T-cell (primary cell): ENCODE measurements around the gene TNNT3. TPM values are rescaled to one million over a fixed set of nuclear protein-coding genes. Genes with fewer than 3 reads are reported as not detected.

Experiments
- ATAC-seq, 4 experiments: fragments of 200-7000 bp in 3 of 4; fragments of 150-1000 bp in 1 of 4; cut with Tn5 transposase; replicated peaks in 1 of 4; 1 replicate in 3 of 4; 2 replicates in 1 of 4; pipeline ENCODE4 v1.10.0; 2021; ENCODE audit warnings: moderate library complexity in 3 of 4, mild to moderate bottlenecking in 2 of 4, moderate number of reproducible peaks in 1 of 4
- CTCF ChIA-PET, 2 donors: fragments of 300-600 bp; sonication (Branson Sonifier 250); formaldehyde crosslinking; loops; one replicate each; lab custom pipeline; 2022; ENCODE audit warnings: antibody characterized with exemption in 2 of 2; lab: Charles Lee
- POLR2A ChIA-PET, 2 donors: fragments of 300-600 bp; sonication (Branson Sonifier 250); formaldehyde crosslinking; loops; one replicate each; lab custom pipeline; 2022; ENCODE audit warnings: antibody characterized with exemption in 2 of 2; lab: Charles Lee
- DNase-seq, 35 experiments: peaks; one replicate each; pipeline versions ENCODE4 v3.0.0 to v3.0.0-alpha.2; 2013 to 2023
- H3K27ac ChIP-seq: one replicate; pipeline ENCODE4 v1.5.1; 2013; ENCODE audit warnings: low read length
- H3K27me3 ChIP-seq, 2 experiments: replicated peaks in 1 of 2; 1 replicate in 1 of 2; 2 replicates in 1 of 2; pipeline versions ENCODE4 v1.6.1 to v1.7.0; 2013; ENCODE audit warnings: low read length in 1 of 2, mixed read lengths in 1 of 2; ENCODE audit not compliant: control insufficient read depth in 2 of 2, insufficient read depth in 2 of 2; ENCODE audit errors: extremely low read depth in 1 of 2
- H3K36me3 ChIP-seq, 2 donors: 1 replicate in 1 of 2; 2 replicates in 1 of 2; pipeline versions ENCODE4 v1.6.1 to v1.7.0; 2013; ENCODE audit warnings: low read length in 1 of 2; ENCODE audit not compliant: control insufficient read depth in 2 of 2, insufficient read depth in 1 of 2; ENCODE audit errors: extremely low read depth in 1 of 2
- H3K4me1 ChIP-seq, 2 experiments: 1 replicate in 1 of 2; 2 replicates in 1 of 2; pipeline versions ENCODE4 v1.6.1 to v1.7.0; 2013; ENCODE audit warnings: low read length in 2 of 2, mixed read lengths in 1 of 2; ENCODE audit not compliant: insufficient read depth in 2 of 2, control insufficient read depth in 1 of 2; ENCODE audit errors: extremely low read depth in 1 of 2
- H3K4me3 ChIP-seq, 2 donors: 1 replicate in 1 of 2; 2 replicates in 1 of 2; pipeline versions ENCODE4 v1.5.1 to v1.7.0; 2013; ENCODE audit warnings: mild to moderate bottlenecking in 2 of 2, low read length in 1 of 2, moderate library complexity in 1 of 2; ENCODE audit not compliant: control insufficient read depth in 1 of 2; ENCODE audit errors: extremely low read depth in 1 of 2
- H3K9me3 ChIP-seq: 2 replicates; pipeline ENCODE4 v1.7.0; 2013
- H3K27ac Mint-ChIP-seq, 2 donors: one replicate each; pipeline ENCODE4 v1.8.0; 2020 to 2021; ENCODE audit warnings: mild to moderate bottlenecking in 2 of 2, mixed read lengths in 2 of 2
- H3K27me3 Mint-ChIP-seq, 2 donors: one replicate each; pipeline ENCODE4 v1.8.0; 2021 to 2022; ENCODE audit warnings: mixed read lengths in 2 of 2
- H3K36me3 Mint-ChIP-seq: one replicate; pipeline ENCODE4 v1.8.0; 2021; ENCODE audit warnings: mixed read lengths
- H3K4me1 Mint-ChIP-seq, 3 donors: one replicate each; pipeline ENCODE4 v1.8.0; 2020 to 2022; ENCODE audit warnings: mixed read lengths in 3 of 3, mild to moderate bottlenecking in 1 of 3
- H3K4me3 Mint-ChIP-seq, 3 donors: one replicate each; pipeline ENCODE4 v1.8.0; 2020 to 2022; ENCODE audit warnings: mild to moderate bottlenecking in 3 of 3, mixed read lengths in 3 of 3, moderate library complexity in 3 of 3
- H3K9me3 Mint-ChIP-seq, 3 donors: one replicate each; pipeline ENCODE4 v1.8.0; 2020 to 2022; ENCODE audit warnings: mixed read lengths in 3 of 3
- WGBS: methylation state at CpG from one replicate; pipeline ENCODE4 v1.1.5; 2013; ENCODE audit warnings: missing lambda C conversion rate; ENCODE audit not compliant: insufficient coverage; 5-methylcytosine and 5-hydroxymethylcytosine counted together
- total RNA-seq, 35 experiments: library from RNA in 6 of 35; stranded (reverse) in 6 of 35; fragments of 120-200 nt in 1 of 35; gene quantifications; one replicate each; pipeline versions ENCODE4 v1.2.1 to v1.2.4 and lab custom pipeline; 2013 to 2026

TNNT3 gene
- total RNA-seq, 5 donors from 2014 or later (not counting 1 experiment from before 2014, with no cell fraction given) = 15.9 to 22.1 (median 18.2) TPM

GRCh38 chr11:1927848-1928469 lies 8.5 kb downstream of the TNNT3 start:
- DNase-seq (no peak), ATAC-seq (no peak)
- H3K27ac Mint-ChIP-seq = no peak overlapping the region
- H3K4me1 Mint-ChIP-seq = peaks cover 4 to 16% (median 9%) of the 10 kb centered on the region in 3 donors
- 80% methylated on average over 18 of the region's 20 CpGs for WGBS
- H3K4me1 ChIP-seq = peaks cover 1 to 11% of the 10 kb centered on the region in 2 experiments
- H3K27me3 Mint-ChIP-seq = peaks cover 12 to 16% of the 10 kb centered on the region in 2 donors
- peaks cover 0 to 39% of the 10 kb centered on the region in 2 experiments for H3K27me3 ChIP-seq
- H3K36me3 ChIP-seq = no peaks in the 10 kb centered on the region
- H3K9me3 ChIP-seq = no peaks in the 10 kb centered on the region
- no peak overlapping the region for H3K4me3 Mint-ChIP-seq
- H3K4me3 ChIP-seq = no peak overlapping the region
- H3K27ac ChIP-seq = no peak overlapping the region
- ChIA-PET CTCF (no interaction called here), POLR2A (no interaction called here)
- H3K36me3 Mint-ChIP-seq = no peaks in the 10 kb centered on the region
- H3K9me3 Mint-ChIP-seq = no peaks in the 10 kb centered on the region

- ChIA-PET CTCF (no interaction called here), POLR2A (no interaction called here)
- H3K4me3 Mint-ChIP-seq = no peak overlapping the region
- no peaks in the 10 kb centered on the region for H3K9me3 ChIP-seq
- 93% methylated on average over 9 of the region's 13 CpGs for WGBS
- no peak overlapping the region for H3K27ac Mint-ChIP-seq
- H3K27me3 ChIP-seq = peaks cover 0 to 43% of the 10 kb centered on the region in 2 experiments
- peaks cover 4 to 11% (median 8%) of the 10 kb centered on the region in 3 donors for H3K4me1 Mint-ChIP-seq
- no peaks in the 10 kb centered on the region for H3K9me3 Mint-ChIP-seq
- H3K27me3 Mint-ChIP-seq = peaks cover 12 to 17% of the 10 kb centered on the region in 2 donors
- H3K4me1 ChIP-seq = peaks cover 0 to 10% of the 10 kb centered on the region in 2 experiments
- no peak overlapping the region for H3K4me3 ChIP-seq
- H3K27ac ChIP-seq = no peak overlapping the region
- H3K36me3 Mint-ChIP-seq = peaks cover 2% of the 10 kb centered on the region
- no peak for ATAC-seq
- H3K36me3 ChIP-seq = no peaks in the 10 kb centered on the region
- no peak for DNase-seq
These were observed 9.0 kb downstream of the TNNT3 start for GRCh38 chr11:1928470-1928890.

GRCh38 chr11:1928891-1929541 lies 9.5 kb downstream of the TNNT3 start:
- no peaks in the 10 kb centered on the region for H3K9me3 ChIP-seq
- no peaks in the 10 kb centered on the region for H3K36me3 ChIP-seq
- WGBS = 95% methylated on average over 23 of the region's 35 CpGs
- peaks cover 0 to 46% of the 10 kb centered on the region in 2 experiments for H3K27me3 ChIP-seq
- Mint-ChIP-seq H3K27me3 (peaks cover 7 to 15% of the 10 kb centered on the region in 2 donors), H3K4me3 (no peak overlapping the region), H3K27ac (no peak overlapping the region), H3K36me3 (peaks cover 5% of the 10 kb centered on the region), H3K4me1 (peaks cover 4 to 6% (median 6%) of the 10 kb centered on the region in 3 donors), H3K9me3 (no peaks in the 10 kb centered on the region)
- ChIA-PET POLR2A (no interaction called here), CTCF (no interaction called here)
- no peak overlapping the region for H3K27ac ChIP-seq
- ATAC-seq (no peak), DNase-seq (no peak)
- H3K4me3 ChIP-seq = no peak overlapping the region
- H3K4me1 ChIP-seq = peaks cover 0 to 10% of the 10 kb centered on the region in 2 experiments

GRCh38 chr11:1929621-1930461 lies 10.3 kb downstream of the TNNT3 start:
- peaks cover 0 to 7% of the 10 kb centered on the region in 2 experiments for H3K4me1 ChIP-seq
- Mint-ChIP-seq H3K4me1 (peaks cover 4 to 6% (median 6%) of the 10 kb centered on the region in 3 donors), H3K36me3 (peaks cover 5% of the 10 kb centered on the region), H3K27me3 (peaks cover 6 to 15% of the 10 kb centered on the region in 2 donors), H3K27ac (no peak overlapping the region), H3K4me3 (no peak overlapping the region), H3K9me3 (no peaks in the 10 kb centered on the region)
- ChIA-PET CTCF (no interaction called here), POLR2A (no interaction called here)
- no peak overlapping the region for H3K27ac ChIP-seq
- WGBS = 86% methylated on average over 18 of the region's 25 CpGs
- peaks cover 0 to 1% of the 10 kb centered on the region in 2 donors for H3K36me3 ChIP-seq
- no peak overlapping the region for H3K4me3 ChIP-seq
- H3K27me3 ChIP-seq = peaks cover 0 to 43% of the 10 kb centered on the region in 2 experiments
- peak in 1 of 4 experiments; percentile 20 for ATAC-seq
- no peak for DNase-seq
- H3K9me3 ChIP-seq = no peaks in the 10 kb centered on the region

- Mint-ChIP-seq H3K27me3 (peaks cover 6 to 15% of the 10 kb centered on the region in 2 donors), H3K36me3 (peaks cover 5% of the 10 kb centered on the region), H3K9me3 (no peaks in the 10 kb centered on the region), H3K4me1 (peaks cover 4 to 6% (median 6%) of the 10 kb centered on the region in 3 donors), H3K4me3 (no peak overlapping the region), H3K27ac (no peak overlapping the region)
- Histone ChIP-seq H3K27ac (no peak overlapping the region), H3K27me3 (peaks cover 0 to 44% of the 10 kb centered on the region in 2 experiments), H3K4me3 (no peak overlapping the region), H3K36me3 (peaks cover 0 to 7% of the 10 kb centered on the region in 2 donors), H3K4me1 (peaks cover 0 to 7% of the 10 kb centered on the region in 2 experiments), H3K9me3 (no peaks in the 10 kb centered on the region)
- POLR2A ChIA-PET = no interaction called here
- WGBS = 8% methylated on average over 4 of the region's 9 CpGs
- peak; percentile 20 to 66 (median 52) for ATAC-seq
- CTCF ChIA-PET = no interaction called here
- no peak for DNase-seq
These were observed 10.9 kb downstream of the TNNT3 start for GRCh38 chr11:1930462-1930830.
